ENCODE data around the gene JPH4. TPM values are rescaled to one million over a fixed set of nuclear protein-coding genes. Genes with fewer than 3 reads are reported as not detected.

JPH4 gene
- total RNA-seq, 1 donor from 2014 or later: 0.20 TPM

- Mint-ChIP-seq H3K27ac (ENCODE audit: unreplicated experiment) (no peak overlapping the region), H3K27me3 (ENCODE audit: low read depth) (peaks cover 57% of the 10 kb centered on the region), H3K36me3 (ENCODE audit: low read depth) (no peaks in the 10 kb centered on the region), H3K4me3 (ENCODE audit: unreplicated experiment) (no peak overlapping the region), H3K4me1 (ENCODE audit: low read depth) (peaks cover 14% of the 10 kb centered on the region), H3K9me3 (ENCODE audit: low read depth) (no peaks in the 10 kb centered on the region)
- no peak for TF ChIP-seq CTCF (IDR thresholded peaks at IDR 0.05)
- peak; percentile 59 for DNase-seq (ENCODE audit: low spot score)
Observed at GRCh38 chr14:23577710-23578392, 739 bp downstream of the JPH4 start.

- DNase-seq (ENCODE audit: low spot score): peak; percentile 74
- no peaks in the 10 kb centered on the region for H3K36me3 Mint-ChIP-seq (ENCODE audit: low read depth)
- H3K4me3 Mint-ChIP-seq (ENCODE audit: unreplicated experiment): peak overlapping the region; percentile 41
- peaks cover 57% of the 10 kb centered on the region for H3K27me3 Mint-ChIP-seq (ENCODE audit: low read depth)
- H3K27ac Mint-ChIP-seq (ENCODE audit: unreplicated experiment): no peak overlapping the region
- peaks cover 14% of the 10 kb centered on the region for H3K4me1 Mint-ChIP-seq (ENCODE audit: low read depth)
- TF ChIP-seq CTCF (IDR thresholded peaks at IDR 0.05): no peak
- H3K9me3 Mint-ChIP-seq (ENCODE audit: low read depth): no peaks in the 10 kb centered on the region
Observed at GRCh38 chr14:23577004-23577681, 1.4 kb downstream of the JPH4 start.

- TF ChIP-seq CTCF (IDR thresholded peaks at IDR 0.05): no peak
- no peak overlapping the region for H3K27ac Mint-ChIP-seq (ENCODE audit: unreplicated experiment)
- H3K27me3 Mint-ChIP-seq (ENCODE audit: low read depth): peaks cover 50% of the 10 kb centered on the region
- H3K4me1 Mint-ChIP-seq (ENCODE audit: low read depth): peaks cover 11% of the 10 kb centered on the region
- no peaks in the 10 kb centered on the region for H3K9me3 Mint-ChIP-seq (ENCODE audit: low read depth)
- H3K36me3 Mint-ChIP-seq (ENCODE audit: low read depth): no peaks in the 10 kb centered on the region
- no peak overlapping the region for H3K4me3 Mint-ChIP-seq (ENCODE audit: unreplicated experiment)
- peak; percentile 53 for DNase-seq (ENCODE audit: low spot score)
Observed at GRCh38 chr14:23573384-23574015, 5.1 kb downstream of the JPH4 start.

- Mint-ChIP-seq H3K9me3 (ENCODE audit: low read depth) (no peaks in the 10 kb centered on the region), H3K4me3 (ENCODE audit: unreplicated experiment) (no peak overlapping the region), H3K27ac (ENCODE audit: unreplicated experiment) (no peak overlapping the region), H3K4me1 (ENCODE audit: low read depth) (peaks cover 13% of the 10 kb centered on the region), H3K27me3 (ENCODE audit: low read depth) (peaks cover 47% of the 10 kb centered on the region), H3K36me3 (ENCODE audit: low read depth) (no peaks in the 10 kb centered on the region)
- TF ChIP-seq CTCF (IDR thresholded peaks at IDR 0.05): no peak
- DNase-seq (ENCODE audit: low spot score): no peak
Observed at GRCh38 chr14:23572836-23573235, 5.8 kb downstream of the JPH4 start.

- Mint-ChIP-seq H3K9me3 (ENCODE audit: low read depth) (no peaks in the 10 kb centered on the region), H3K36me3 (ENCODE audit: low read depth) (no peaks in the 10 kb centered on the region), H3K4me3 (ENCODE audit: unreplicated experiment) (no peak overlapping the region), H3K4me1 (ENCODE audit: low read depth) (peaks cover 16% of the 10 kb centered on the region), H3K27me3 (ENCODE audit: low read depth) (peaks cover 47% of the 10 kb centered on the region), H3K27ac (ENCODE audit: unreplicated experiment) (no peak overlapping the region)
- no peak for TF ChIP-seq CTCF (IDR thresholded peaks at IDR 0.05)
- DNase-seq (ENCODE audit: low spot score): no peak
Observed at GRCh38 chr14:23572524-23572828, 6.1 kb downstream of the JPH4 start.
